Measurements from ENCODE around the gene SLFNL1.

The SLFNL1 gene

DNA sequence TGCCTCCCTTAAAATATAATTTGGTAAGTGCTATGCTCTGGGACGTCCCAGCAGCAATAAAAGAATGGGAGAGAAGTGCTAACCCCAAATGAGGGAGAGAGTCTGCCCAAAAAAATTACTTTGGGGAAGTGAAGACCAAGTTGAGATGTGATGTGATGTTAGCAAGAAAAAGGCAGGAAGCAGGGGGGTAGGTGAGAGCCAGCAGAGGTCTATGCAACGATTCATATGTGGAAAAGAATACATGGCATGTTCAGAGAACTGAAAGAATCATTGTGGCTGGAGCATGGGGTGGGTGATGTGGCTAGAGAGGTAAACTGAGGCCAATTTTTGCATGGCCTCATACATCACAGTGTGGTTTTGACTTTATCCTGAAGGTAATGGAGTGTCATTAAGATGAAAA lies 47.6 kb downstream of the SLFNL1 start:
- DNase-seq (ENCODE audit: low read depth): no peak
- no peak overlapping the region for H3K4me3 ChIP-seq (ENCODE audit: low read depth, low read length)
- TF ChIP-seq, protein P1, sequence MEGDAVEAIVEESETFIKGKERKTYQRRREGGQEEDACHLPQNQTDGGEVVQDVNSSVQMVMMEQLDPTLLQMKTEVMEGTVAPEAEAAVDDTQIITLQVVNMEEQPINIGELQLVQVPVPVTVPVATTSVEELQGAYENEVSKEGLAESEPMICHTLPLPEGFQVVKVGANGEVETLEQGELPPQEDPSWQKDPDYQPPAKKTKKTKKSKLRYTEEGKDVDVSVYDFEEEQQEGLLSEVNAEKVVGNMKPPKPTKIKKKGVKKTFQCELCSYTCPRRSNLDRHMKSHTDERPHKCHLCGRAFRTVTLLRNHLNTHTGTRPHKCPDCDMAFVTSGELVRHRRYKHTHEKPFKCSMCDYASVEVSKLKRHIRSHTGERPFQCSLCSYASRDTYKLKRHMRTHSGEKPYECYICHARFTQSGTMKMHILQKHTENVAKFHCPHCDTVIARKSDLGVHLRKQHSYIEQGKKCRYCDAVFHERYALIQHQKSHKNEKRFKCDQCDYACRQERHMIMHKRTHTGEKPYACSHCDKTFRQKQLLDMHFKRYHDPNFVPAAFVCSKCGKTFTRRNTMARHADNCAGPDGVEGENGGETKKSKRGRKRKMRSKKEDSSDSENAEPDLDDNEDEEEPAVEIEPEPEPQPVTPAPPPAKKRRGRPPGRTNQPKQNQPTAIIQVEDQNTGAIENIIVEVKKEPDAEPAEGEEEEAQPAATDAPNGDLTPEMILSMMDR (IDR thresholded peaks at IDR 0.05; ENCODE audit: insufficient read depth, low read depth, low read length, missing control alignments): no peak

DNA sequence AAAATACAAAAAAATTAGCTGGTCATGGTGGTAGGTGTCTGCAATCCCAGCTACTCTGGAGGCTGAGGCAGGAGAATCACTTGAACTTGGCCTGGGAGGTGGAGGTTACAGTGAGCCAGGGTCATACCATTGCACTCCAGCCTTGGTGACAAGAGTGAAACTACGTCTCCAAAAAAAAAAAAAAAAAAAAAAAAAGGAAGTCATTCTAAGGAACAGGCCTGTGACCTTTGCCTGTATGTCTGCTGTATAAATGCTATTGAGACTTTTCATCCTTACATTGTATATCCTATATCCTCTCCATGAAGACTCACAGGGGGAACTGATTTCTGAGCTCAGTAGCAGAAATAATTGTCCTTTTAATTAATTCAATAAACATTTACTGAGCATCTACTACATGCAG lies 49.6 kb downstream of the SLFNL1 start:
- TF ChIP-seq, protein P1 (IDR thresholded peaks at IDR 0.05; ENCODE audit: insufficient read depth, low read depth, low read length, missing control alignments): no peak
- H3K4me3 ChIP-seq (ENCODE audit: low read depth, low read length): no peak overlapping the region
- DNase-seq (ENCODE audit: low read depth): no peak

DNA sequence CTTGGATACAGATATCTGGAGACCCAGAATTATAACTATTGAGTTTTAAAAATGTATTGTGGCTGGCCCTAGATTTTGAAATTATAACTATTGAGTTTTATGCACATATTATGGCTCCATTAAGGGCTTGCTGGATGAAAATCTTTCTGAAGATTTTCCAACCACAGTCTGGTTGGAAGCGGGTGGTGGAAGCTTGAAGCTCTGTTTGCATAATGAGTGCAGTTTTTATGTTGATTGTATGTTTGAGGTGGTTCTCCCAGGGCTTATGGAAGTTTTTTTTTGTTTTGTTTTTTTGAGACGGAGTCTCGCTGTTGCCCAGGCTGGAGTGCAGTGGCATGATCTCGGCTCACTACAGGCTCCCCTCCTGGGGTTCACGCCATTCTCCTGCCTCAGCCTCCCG lies 52.1 kb downstream of the SLFNL1 start:
- no peak for DNase-seq (ENCODE audit: low read depth)
- TF ChIP-seq, protein P1 (IDR thresholded peaks at IDR 0.05; ENCODE audit: insufficient read depth, low read depth, low read length, missing control alignments): no peak
- H3K4me3 ChIP-seq (ENCODE audit: low read depth, low read length): no peak overlapping the region

DNA sequence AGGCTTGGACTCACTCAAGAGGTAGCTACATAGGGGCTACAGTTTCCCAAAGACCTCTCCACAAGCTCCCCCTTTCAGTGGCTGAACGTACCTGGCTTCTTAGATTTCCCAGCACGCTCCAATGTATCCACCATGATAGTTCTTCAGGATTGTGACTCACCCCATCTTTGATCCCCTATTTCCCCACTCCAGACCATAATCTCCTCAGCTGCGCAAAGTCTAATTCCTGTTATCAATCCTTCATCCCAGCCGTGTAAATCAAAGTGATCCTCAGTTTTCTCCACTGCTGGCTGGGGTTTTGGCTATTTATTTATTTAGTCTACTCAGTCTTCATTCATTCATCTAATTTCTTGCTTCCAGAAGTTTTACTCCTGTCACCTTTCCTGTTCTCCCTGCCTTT lies 55.1 kb downstream of the SLFNL1 start:
- no peak overlapping the region for H3K4me3 ChIP-seq (ENCODE audit: low read depth, low read length)
- DNase-seq (ENCODE audit: low read depth): no peak
- TF ChIP-seq, protein P1 (IDR thresholded peaks at IDR 0.05; ENCODE audit: insufficient read depth, low read depth, low read length, missing control alignments): no peak

All from GM12865 (cell line).